H1 (cell line): ENCODE data around the gene RCAN2. TPM values are rescaled to one million over a fixed set of nuclear protein-coding genes. Genes with fewer than 3 reads are reported as not detected.

Experiments used
- CEBPB ChIP-seq: IDR thresholded peaks from 2 replicates; pipeline ENCODE4 v1.6.1; 2012; ENCODE audit warnings: low read depth, low read length
- CTCF ChIP-seq, 3 experiments: IDR thresholded peaks; 1 replicate in 2 of 3; 2 replicates in 1 of 3; pipeline versions ENCODE4 v1.5.1 to v1.6.1; 2011; ENCODE audit warnings: low read length in 3 of 3, mild to moderate bottlenecking in 3 of 3, inconsistent platforms in 2 of 3, low read depth in 1 of 3, moderate library complexity in 1 of 3; ENCODE audit not compliant: insufficient read depth in 1 of 3; ENCODE audit errors: control extremely low read depth in 1 of 3
- POU5F1 ChIP-seq: IDR thresholded peaks from 2 replicates; pipeline ENCODE4 v1.6.1; 2011; ENCODE audit warnings: low read depth, mild to moderate bottlenecking, low read length, moderate library complexity
- RAD21 ChIP-seq, 2 experiments: IDR thresholded peaks in 1 of 2; conservative IDR thresholded peaks in 1 of 2; 2 replicates each; pipeline ENCODE4 v1.6.1; 2011; ENCODE audit warnings: low read depth in 2 of 2, low read length in 2 of 2, improper control_type of control experiment in 1 of 2, inconsistent platforms in 1 of 2, mild to moderate bottlenecking in 1 of 2, moderate library complexity in 1 of 2
- RBBP5 ChIP-seq: IDR thresholded peaks from 2 replicates; pipeline ENCODE4 v1.7.1; 2012; ENCODE audit warnings: low read depth, mild to moderate bottlenecking, inconsistent platforms, low read length, moderate library complexity, borderline replicate concordance
- polyA plus RNA-seq, 7 experiments: library from polyadenylated mRNA; depleted of rRNA in 3 of 7; stranded (reverse) in 5 of 7; unstranded in 2 of 7; fragments of >200 nt in 5 of 7; fragments of 200-250 nt in 2 of 7; gene quantifications; 1 replicate in 5 of 7; 2 replicates in 1 of 7; 4 replicates in 1 of 7; pipeline versions ENCODE4 v1.2.1 to v1.2.3, GENCODE V29; 2011 to 2013; ENCODE audit warnings: missing spikeins in 2 of 7, mixed read lengths in 2 of 7
- total RNA-seq: library from RNA; stranded (reverse); fragmentation: NEBNext Ultra II Directional; extraction: Animal tissue kit (Norgen Biotek cat#: 25700); gene quantifications from 2 replicates; pipeline ENCODE4 v1.2.1, GENCODE V29; 2021

Gene RCAN2
- total and polyA plus RNA-seq, 2 of the 8 experiments (the other 6 are each of a cell fraction or from before 2014, with no cell fraction given) = 5.0 to 8.5 TPM

- TF ChIP-seq RBBP5 (no peak), POU5F1 (no peak), CEBPB (no peak), RAD21 (IDR thresholded peaks at IDR 0.05 in 1 of 2, conservative IDR thresholded peaks at IDR 0.05 in 1 of 2; ENCODE audit: low read depth in 2 of 2, low read length in 2 of 2) (no peak), CTCF (IDR thresholded peaks at IDR 0.05; ENCODE audit: control extremely low read depth in 1 of 3, insufficient read depth in 1 of 3, low read depth in 1 of 3, low read length in 3 of 3) (no peak)
These were observed 243.1 kb downstream of the RCAN2 start (continued) for GRCh38 chr6:46248143-46248542.
